Liver (tissue), 9 donors: ENCODE results near the gene CDC37. TPM values are rescaled to one million over a fixed set of nuclear protein-coding genes. Genes with fewer than 3 reads are reported as not detected.

Experiments
- DNase-seq: peaks from one replicate; pipeline ENCODE4 v3.0.0-alpha.2; 2017; ENCODE audit warnings: low spot score
- H3K27ac ChIP-seq, 2 donors: one replicate each; pipeline ENCODE4 v1.7.0; 2013; ENCODE audit warnings: inconsistent platforms in 2 of 2, low read length in 2 of 2, control low read depth in 1 of 2, low read depth in 1 of 2, mild to moderate bottlenecking in 1 of 2
- H3K27me3 ChIP-seq, 4 donors: one replicate each; pipeline versions ENCODE4 v1.6.1 to v1.7.0; 2013; ENCODE audit warnings: low read length in 3 of 4, inconsistent platforms in 1 of 4, mild to moderate bottlenecking in 1 of 4, moderate library complexity in 1 of 4; ENCODE audit not compliant: control insufficient read depth in 4 of 4, insufficient read depth in 4 of 4
- H3K36me3 ChIP-seq, 4 donors: one replicate each; pipeline versions ENCODE4 v1.6.1 to v1.7.0; 2013; ENCODE audit warnings: low read length in 3 of 4, mild to moderate bottlenecking in 3 of 4, low read depth in 1 of 4, moderate library complexity in 1 of 4; ENCODE audit not compliant: control insufficient read depth in 4 of 4, insufficient read depth in 3 of 4
- H3K4me1 ChIP-seq, 4 donors: one replicate each; pipeline versions ENCODE4 v1.6.1 to v1.7.0; 2013; ENCODE audit warnings: low read length in 3 of 4, mild to moderate bottlenecking in 3 of 4, moderate library complexity in 1 of 4; ENCODE audit not compliant: control insufficient read depth in 4 of 4, insufficient read depth in 4 of 4
- H3K4me3 ChIP-seq, 3 donors: one replicate each; pipeline versions ENCODE4 v1.6.1 to v1.7.0; 2013; ENCODE audit warnings: low read length in 3 of 3, control low read depth in 1 of 3, low read depth in 1 of 3, mild to moderate bottlenecking in 1 of 3
- H3K9ac ChIP-seq, 2 donors: one replicate each; pipeline ENCODE4 v1.7.0; 2013; ENCODE audit warnings: low read length in 2 of 2, mild to moderate bottlenecking in 2 of 2, moderate library complexity in 2 of 2, control low read depth in 1 of 2, low read depth in 1 of 2
- H3K9me3 ChIP-seq, 4 donors: one replicate each; pipeline versions ENCODE4 v1.6.1 to v1.7.0; 2013; ENCODE audit warnings: low read length in 3 of 4; ENCODE audit not compliant: control insufficient read depth in 4 of 4
- ATF3 ChIP-seq: IDR thresholded peaks from 2 replicates; pipeline ENCODE4 v1.6.1; 2016; ENCODE audit warnings: antibody characterized with exemption
- CTCF ChIP-seq: fragments of 150-350 bp; IDR thresholded peaks from 2 replicates; pipeline ENCODE4 v1.5.1; 2017; ENCODE audit warnings: improper control_type of control experiment, low read depth, low read length; ENCODE audit not compliant: missing input control
- EGR1 ChIP-seq, 2 donors: IDR thresholded peaks; 2 replicates each; pipeline ENCODE4 v1.6.1; 2016 to 2018; ENCODE audit warnings: antibody characterized with exemption in 2 of 2, low read depth in 2 of 2
- FOXA1 ChIP-seq: IDR thresholded peaks from 2 replicates; pipeline ENCODE4 v1.6.1; 2016; ENCODE audit warnings: antibody characterized with exemption
- FOXA2 ChIP-seq: IDR thresholded peaks from 2 replicates; pipeline ENCODE4 v1.6.1; 2016; ENCODE audit warnings: antibody characterized with exemption
- GABPA ChIP-seq, 2 donors: IDR thresholded peaks in 1 of 2; conservative IDR thresholded peaks in 1 of 2; 2 replicates each; pipeline ENCODE4 v1.6.1; 2016; ENCODE audit warnings: antibody characterized with exemption in 2 of 2, mild to moderate bottlenecking in 1 of 2, moderate library complexity in 1 of 2
- HNF4G ChIP-seq: IDR thresholded peaks from 2 replicates; pipeline ENCODE4 v1.6.1; 2016; ENCODE audit warnings: antibody characterized with exemption
- MAX ChIP-seq: IDR thresholded peaks from 2 replicates; pipeline ENCODE4 v1.6.1; 2016; ENCODE audit warnings: antibody characterized with exemption
- RAD21 ChIP-seq, 2 donors: IDR thresholded peaks; 2 replicates each; pipeline ENCODE4 v1.6.1; 2016; ENCODE audit warnings: antibody characterized with exemption in 2 of 2, mild to moderate bottlenecking in 2 of 2
- REST ChIP-seq: IDR thresholded peaks from 2 replicates; pipeline ENCODE4 v1.6.1; 2016; ENCODE audit warnings: antibody characterized with exemption, mild to moderate bottlenecking
- RXRA ChIP-seq, 2 donors: IDR thresholded peaks; 2 replicates each; pipeline ENCODE4 v1.6.1; 2017 to 2018; ENCODE audit warnings: antibody characterized with exemption in 2 of 2, mild to moderate bottlenecking in 1 of 2
- SP1 ChIP-seq: IDR thresholded peaks from 2 replicates; pipeline ENCODE4 v1.6.1; 2018; ENCODE audit warnings: antibody characterized with exemption, mild to moderate bottlenecking
- TAF1 ChIP-seq: conservative IDR thresholded peaks from 2 replicates; pipeline ENCODE4 v1.6.1; 2016; ENCODE audit warnings: antibody characterized with exemption, mild to moderate bottlenecking
- ZBTB33 ChIP-seq: IDR thresholded peaks from 2 replicates; pipeline ENCODE4 v1.6.1; 2016; ENCODE audit warnings: antibody characterized with exemption
- WGBS: extraction: QIAGEN DNeasy Blood & Tissue Kit; methylation state at CpG from one replicate; pipeline ENCODE4 v1.1.7; 2013; 5-methylcytosine and 5-hydroxymethylcytosine counted together
- polyA plus RNA-seq, 2 donors: library from polyadenylated mRNA; stranded (reverse) in 1 of 2; unstranded in 1 of 2; fragments of 200-250 nt in 1 of 2; fragments of >200 nt in 1 of 2; fragmentation: Nextera tagmentation in 1 of 2; extraction: Ambion mirVana in 1 of 2; gene quantifications; one replicate each; pipeline versions ENCODE4 v1.2.1 to v1.2.3, GENCODE V29; 2013 to 2015
- total RNA-seq, 2 donors: library from RNA; depleted of rRNA; stranded (reverse); fragments of >200 nt; gene quantifications; one replicate each; pipeline ENCODE4 v1.2.3, GENCODE V29; 2014
- donor health status: healthy.
- donor health status: healthy.
- donor health status: healthy.
- donor health status: healthy.
- donor health status: healthy.

CDC37 gene
- total and polyA plus RNA-seq, 4 donors = 46.0 to 69.9 (median 56.8) TPM

GRCh38 chr19:10362259-10362658 is 41.1 kb downstream of the CDC37 start (continued):
- TF ChIP-seq ATF3 (no peak), CTCF (no peak), RXRA (IDR thresholded peaks at IDR 0.05) (no peak), FOXA1 (no peak), RAD21 (IDR thresholded peaks at IDR 0.05) (no peak), MAX (no peak)

GRCh38 chr19:10361569-10362011 is 41.8 kb downstream of the CDC37 start:
- no peaks in the 10 kb centered on the region for H3K27me3 ChIP-seq
- TF ChIP-seq FOXA2 (no peak), EGR1 (IDR thresholded peaks at IDR 0.05; ENCODE audit: low read depth in 2 of 2) (no peak), RAD21 (IDR thresholded peaks at IDR 0.05) (no peak), SP1 (no peak), FOXA1 (no peak), MAX (no peak), CTCF (no peak), HNF4G (no peak), GABPA (IDR thresholded peaks at IDR 0.05 in 1 of 2, conservative IDR thresholded peaks at IDR 0.05 in 1 of 2) (no peak)
- WGBS = 92% methylated on average over 16 of the region's 16 CpGs
- no peak overlapping the region for H3K27ac ChIP-seq
- DNase-seq = no peak
- H3K4me3 ChIP-seq = no peak overlapping the region
- H3K9me3 ChIP-seq = no peaks in the 10 kb centered on the region
- H3K36me3 ChIP-seq = peaks cover 16 to 68% (median 24%) of the 10 kb centered on the region in 4 donors
- peaks cover 0 to 5% (median 3%) of the 10 kb centered on the region in 4 donors for H3K4me1 ChIP-seq
- no peak overlapping the region for H3K9ac ChIP-seq

GRCh38 chr19:10356431-10356830 is 46.9 kb downstream of the CDC37 start:
- Histone ChIP-seq H3K27ac (no peak overlapping the region), H3K36me3 (peaks cover 6 to 47% (median 21%) of the 10 kb centered on the region in 4 donors), H3K27me3 (no peaks in the 10 kb centered on the region), H3K9me3 (no peaks in the 10 kb centered on the region), H3K4me1 (peaks cover 4 to 19% (median 12%) of the 10 kb centered on the region in 4 donors), H3K9ac (no peak overlapping the region), H3K4me3 (no peak overlapping the region)
- no peak for DNase-seq
- 98% methylated on average over 12 of the region's 12 CpGs for WGBS
- TF ChIP-seq MAX (no peak), RXRA (IDR thresholded peaks at IDR 0.05) (no peak), HNF4G (no peak), FOXA2 (no peak), FOXA1 (no peak), GABPA (IDR thresholded peaks at IDR 0.05 in 1 of 2, conservative IDR thresholded peaks at IDR 0.05 in 1 of 2) (no peak), CTCF (no peak), EGR1 (IDR thresholded peaks at IDR 0.05; ENCODE audit: low read depth in 2 of 2) (no peak), ZBTB33 (no peak), TAF1 (no peak), RAD21 (IDR thresholded peaks at IDR 0.05) (no peak), REST (no peak), ATF3 (no peak)
